Stimulated activated CD4-positive, alpha-beta T cell treated with anti-CD3 and anti-CD28 coated beads, TNF-alpha, amount 100 ng/mL, for 1 hour (primary cell): Measurements from ENCODE around the gene ACP5.
A peak's percentile ranks its signal among the peaks of the same experiment; 100 is the strongest.

ENCODE experiments used
- DNase-seq, 3 donors: peaks; one replicate each; pipeline ENCODE4 v3.0.0-alpha.2; 2020; ENCODE audit warnings: low read depth in 3 of 3, low spot score in 1 of 3

ACP5 gene

DNA sequence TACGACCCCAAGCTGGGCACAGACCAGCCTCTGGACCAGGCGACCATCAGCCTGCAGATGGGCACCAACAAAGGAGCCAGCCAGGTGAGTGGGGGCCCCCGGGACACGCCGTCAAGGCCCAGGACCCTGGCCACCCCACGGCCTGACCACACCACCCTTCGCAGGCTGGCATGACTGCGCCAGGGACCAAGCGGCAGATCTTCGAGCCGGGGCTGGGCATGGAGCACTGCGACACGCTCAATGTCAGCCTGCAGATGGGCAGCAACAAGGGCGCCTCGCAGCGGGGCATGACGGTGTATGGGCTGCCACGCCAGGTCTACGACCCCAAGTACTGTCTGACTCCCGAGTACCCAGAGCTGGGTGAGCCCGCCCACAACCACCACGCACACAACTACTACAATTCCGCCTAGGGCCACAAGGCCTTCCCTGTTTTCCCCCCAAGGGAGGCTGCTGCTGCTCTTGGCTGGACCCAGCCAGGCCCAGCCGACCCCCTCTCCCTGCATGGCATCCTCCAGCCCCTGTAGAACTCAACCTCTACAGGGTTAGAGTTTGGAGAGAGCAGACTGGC is 28.0 kb downstream of the ACP5 start:
- no peak for DNase-seq

DNA sequence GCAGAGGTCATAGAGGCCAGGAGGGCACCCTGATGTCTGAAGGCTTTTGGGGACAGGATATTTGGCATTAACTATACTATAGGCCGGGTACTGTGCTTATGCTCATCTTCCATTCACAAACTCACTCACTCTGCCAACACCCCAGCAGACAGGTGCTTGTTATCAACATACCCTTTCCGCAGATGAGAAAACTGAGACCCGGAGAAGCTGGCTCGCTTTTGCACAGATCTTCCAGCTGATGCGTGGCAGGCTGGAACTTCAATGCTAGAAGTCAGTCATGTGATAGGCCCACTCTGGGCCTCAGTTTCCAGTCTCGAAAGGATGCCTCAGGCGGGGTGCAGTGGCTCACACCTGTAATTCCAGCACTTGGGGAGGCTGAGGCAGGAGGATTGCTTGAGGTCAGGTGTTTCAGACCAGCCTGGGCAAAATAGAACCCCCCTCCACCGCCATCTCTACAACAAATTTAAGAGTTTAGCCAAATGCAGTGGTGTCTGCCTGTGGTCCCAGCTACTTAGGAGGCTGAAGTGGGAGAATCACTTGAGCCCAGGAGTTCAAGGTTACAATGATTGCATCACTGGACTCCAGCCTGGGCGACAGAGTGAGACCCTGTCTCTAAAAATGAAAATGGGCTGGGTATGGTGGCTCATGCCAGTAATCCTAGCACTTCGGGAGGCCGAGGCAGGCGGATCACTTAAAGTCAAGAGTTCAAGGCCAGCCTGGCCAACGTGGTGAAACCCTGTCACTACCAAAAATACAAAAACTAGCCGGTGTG is 29.3 kb downstream of the ACP5 start:
- no peak for DNase-seq

DNA sequence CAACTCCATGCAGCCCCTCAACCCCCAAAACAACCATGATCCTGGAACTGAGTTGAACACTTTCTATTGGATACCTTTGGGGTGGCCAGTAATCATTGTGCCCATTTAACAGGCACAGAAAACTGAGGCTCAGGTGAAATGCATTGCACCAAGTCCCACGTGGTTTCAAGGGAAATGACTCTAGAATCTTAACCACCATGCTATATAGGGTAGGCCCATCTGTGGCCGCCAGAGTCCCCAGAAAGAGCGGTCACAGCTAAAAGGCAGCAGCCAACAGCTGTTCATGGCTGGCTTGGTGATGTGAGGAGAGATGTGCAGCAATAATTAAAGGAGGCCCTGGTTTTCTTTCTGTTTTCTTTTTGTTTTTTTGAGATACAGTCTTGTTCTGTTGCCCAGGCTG is 36.2 kb downstream of the ACP5 start:
- no peak for DNase-seq

DNA sequence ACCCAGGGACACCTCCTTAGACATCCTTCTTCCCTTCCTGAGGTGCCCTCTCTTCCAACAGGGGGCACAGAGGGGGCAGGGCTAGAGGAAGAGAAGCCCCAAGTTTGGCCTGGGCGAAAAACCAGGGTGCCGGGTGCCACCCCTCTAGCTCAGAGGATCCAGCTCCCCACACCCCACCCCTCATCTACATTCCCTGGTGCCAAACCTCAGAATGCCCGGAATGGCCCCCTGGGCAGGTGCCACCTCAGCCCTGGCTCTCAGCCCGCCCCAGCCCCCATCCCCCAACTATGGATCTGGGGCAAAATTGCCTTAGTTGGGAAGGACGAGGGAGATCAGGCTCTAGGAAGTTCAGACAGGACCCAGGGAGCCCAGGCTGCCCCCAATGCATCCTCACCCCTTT is 36.8 kb downstream of the ACP5 start:
- no peak for DNase-seq

DNA sequence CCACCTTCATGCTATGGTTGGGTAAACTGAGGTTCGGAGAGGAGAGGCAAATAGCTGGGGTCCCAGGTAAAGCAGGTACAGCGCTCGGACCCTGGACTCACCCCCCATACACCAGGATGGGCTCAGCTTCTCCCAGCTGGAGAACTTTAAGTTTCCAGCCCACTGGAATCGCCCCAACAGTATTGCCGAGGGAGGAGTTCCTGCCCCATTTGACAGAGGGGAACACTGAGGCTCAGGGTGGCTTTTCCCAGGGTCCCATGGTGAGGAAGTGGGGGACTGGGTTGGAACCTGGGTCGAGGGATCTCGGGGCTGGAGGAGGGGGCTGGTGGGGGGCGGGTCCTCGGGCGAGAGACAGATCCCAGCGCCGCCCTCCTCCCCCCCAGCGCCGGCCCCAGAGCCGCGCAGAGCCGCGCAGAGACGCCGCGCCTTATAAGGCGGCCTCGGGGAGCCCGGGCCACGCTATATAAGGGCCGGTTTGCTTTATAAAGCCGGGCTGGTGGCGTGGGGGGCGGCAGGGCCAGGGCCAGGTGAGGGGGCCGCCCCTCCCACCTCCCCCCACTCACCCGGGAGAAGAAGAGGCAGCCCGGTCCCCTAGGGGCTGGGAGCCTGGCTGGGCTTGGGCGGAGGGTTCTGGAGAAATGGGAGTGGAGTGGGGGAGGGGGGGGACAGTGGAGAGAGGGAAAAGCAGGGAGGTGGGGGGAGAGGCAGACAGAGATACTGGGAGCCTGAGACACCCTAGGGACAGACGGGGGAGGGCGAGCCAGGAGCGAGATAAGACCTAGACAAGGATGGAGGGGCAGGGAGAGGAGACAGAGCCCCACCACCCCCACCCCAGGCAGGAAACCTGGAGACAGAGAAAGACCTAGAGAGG is 37.7 kb downstream of the ACP5 start:
- no peak for DNase-seq

DNA sequence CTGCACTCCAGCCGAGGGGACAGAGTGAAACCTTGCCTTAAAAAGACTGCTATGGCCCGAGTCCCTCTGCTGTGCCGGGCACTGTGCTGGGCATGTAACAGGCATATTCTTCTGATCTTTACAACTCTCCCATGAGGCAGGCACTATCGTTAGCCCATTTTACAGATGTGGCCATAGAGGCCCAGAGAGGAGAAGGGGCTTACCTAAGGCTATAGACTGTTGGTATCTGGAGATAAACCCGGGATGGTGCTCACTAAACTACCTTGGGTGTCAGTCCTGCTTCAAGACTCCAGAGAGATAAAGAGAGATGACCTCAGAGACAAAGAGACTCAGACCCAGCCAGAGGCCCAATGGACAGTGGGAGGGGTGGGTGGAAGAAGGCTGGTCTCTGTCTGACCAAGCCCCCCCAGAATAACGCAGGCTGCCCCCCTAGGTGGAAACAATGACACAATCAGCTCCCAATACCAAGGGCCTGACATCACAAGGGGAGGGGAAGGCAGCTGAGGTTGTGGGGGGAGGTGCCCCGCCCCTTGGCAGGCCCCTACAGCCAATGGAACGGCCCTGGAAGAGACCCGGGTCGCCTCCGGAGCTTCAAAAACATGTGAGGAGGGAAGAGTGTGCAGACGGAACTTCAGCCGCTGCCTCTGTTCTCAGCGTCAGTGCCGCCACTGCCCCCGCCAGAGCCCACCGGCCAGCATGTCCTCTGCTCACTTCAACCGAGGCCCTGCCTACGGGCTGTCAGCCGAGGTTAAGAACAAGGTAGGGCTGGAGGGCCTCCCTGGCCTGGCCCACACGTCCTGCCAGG is 39.0 kb downstream of the ACP5 start, which contains the start of gene CNN1:
Gene CNN1 (plus strand): TSS at position 620 of the 805 bp plus-strand sequence. CDS start 77 bp downstream, at position 697.
- no peak for DNase-seq

DNA sequence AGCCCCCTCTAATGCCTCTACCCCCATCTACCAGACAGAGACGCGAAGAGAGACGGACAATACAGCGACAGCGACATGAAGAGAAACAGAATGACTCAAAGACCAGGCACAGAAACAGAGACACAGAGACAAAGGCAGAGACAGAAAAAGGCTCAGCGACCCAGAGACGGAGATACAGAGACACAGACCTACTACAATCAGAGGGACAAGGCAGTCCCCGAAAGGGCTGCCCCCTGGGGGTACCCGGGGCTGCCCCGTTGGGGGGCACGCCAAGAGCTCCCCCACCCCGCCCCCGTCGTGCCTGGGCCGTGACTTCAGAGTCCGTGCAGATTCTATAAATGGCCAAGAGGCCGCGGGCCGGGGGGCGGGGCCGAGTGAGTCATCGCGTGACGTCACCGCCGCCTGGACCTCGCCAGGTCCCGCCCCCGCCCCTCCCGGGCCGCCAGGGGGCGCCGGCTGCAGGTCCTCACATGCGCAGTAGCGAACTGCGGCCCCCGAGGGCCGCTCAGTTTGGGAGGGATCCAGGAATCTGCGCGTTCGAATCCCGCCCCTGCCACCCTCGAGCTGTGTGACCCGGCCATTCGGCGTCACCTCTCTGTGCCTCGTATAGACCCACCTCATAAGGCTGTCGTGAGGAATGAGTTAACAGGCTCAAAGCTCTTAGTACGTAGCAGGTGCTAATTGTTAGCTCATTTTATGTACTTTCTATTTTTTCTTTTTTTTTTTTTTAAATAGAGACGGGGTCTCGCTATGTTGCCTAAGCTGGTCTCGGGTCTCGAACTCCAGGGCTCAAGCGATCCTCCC is 41.5 kb downstream of the ACP5 start:
- DNase-seq: peak; percentile 54 to 82 (median 65)

DNA sequence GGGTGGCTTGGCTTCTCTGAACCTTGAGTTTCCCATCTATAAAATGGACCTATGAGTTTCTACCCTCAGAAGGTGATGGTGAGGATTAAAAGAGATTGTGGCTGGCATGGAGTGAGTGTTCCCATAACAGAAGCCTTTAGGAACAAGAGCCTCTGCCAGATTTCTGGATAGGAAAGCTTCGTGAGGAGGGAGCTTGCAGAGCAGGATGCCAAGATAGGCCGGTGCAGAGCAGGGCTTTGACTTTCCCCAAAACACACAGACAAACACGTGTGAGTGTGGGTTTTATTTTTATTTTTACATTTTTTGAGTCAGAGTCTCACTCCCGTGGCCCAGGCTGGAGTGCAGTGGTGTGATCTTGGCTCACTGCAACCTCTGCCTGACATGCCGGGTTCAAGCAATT is 42.5 kb downstream of the ACP5 start:
- DNase-seq: no peak

DNA sequence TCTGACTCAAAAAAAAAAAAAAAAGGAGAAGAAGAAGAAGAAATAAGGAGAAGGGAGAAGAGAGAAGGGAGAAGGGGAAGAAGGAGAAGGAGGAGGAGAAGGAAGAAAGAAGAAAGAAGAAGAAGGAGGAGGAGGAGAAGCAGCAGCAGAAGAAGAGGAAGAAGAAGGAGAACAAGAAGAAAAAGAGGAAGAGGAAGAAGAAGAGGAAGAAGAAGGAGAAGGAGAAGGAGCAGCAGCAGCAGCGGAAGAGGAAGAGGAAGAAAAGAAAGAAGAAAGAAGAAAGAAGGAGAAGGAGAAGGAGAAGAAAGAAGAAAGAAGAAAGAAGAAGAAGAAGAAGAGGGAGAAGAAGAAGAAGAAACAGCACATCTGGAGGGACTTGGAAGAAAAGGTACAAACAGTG is 42.9 kb downstream of the ACP5 start:
- DNase-seq: no peak

DNA sequence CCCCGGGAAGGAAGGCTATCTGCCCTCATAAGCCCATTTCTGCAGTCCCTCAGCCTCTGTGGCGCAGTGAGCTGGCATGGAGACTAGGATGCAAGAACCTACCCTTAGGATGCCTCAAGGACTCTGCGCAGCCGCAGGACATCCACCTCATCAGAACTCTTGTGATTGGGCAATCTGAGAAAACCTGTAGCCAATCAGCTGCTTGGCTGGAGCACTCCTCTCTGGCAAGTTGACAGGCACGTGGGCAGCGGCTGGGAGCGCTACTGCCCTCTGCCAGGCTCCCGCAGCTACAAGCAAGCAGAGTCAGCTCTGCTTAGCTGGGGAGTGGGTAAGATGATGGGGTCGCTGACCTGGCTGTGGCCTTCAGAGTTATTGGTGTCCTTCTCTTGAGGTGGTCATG is 47.0 kb downstream of the ACP5 start:
- no peak for DNase-seq

DNA sequence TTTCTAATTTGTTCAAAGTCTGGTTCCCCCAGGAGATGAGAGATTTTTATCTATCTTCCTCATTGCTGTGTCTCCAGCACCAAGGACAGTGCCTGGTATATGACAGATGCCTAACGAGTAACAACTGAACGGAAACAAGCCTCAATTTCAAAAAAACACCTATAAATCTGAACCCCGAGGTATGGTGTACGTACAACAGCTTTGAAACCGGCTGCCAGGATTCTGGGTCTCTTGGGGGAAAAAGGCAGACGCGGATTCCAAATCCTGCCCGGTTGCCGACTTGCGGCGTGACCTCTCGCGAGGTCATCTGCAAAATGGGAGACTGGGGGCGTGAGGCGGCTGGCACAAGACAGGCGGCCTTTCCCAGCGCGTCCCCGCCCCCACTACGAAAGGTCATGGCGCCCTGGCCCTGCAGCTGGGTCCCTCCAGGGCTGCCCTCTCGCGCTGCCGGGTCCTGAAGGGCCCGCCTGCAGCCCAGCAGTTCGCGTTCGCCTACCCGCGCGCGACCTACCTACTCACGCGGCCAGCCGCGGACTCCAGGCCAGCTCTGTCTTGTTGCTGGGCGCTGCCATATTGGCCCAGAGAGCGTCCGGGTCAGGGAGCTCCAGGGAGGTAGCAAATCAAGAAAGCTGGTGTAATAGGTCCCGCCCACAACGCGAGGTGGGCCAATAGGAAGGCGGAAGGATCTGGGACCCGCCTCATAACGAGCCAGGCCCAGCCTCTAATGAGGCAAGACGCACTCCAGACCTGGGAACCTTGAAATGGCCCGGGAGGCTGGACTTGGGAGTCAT is 48.7 kb downstream of the ACP5 start, which contains the start of gene ECSIT:
Gene ECSIT (minus strand): TSS at position 584 of the 791 bp plus-strand sequence. CDS start 9,964 bp downstream, outside the sequence.
- DNase-seq: peak; percentile 76 to 87 (median 80)
